Measurements from ENCODE around the gene MUCL3.
"Not testable (repeated sequence)": the region's sequence is repeated elsewhere in the genome, so short reads cannot be mapped to it uniquely, and the experiment has no call there.

The MUCL3 gene

GRCh38 chr6:30979690-30980089 lies 38.9 kb downstream of the MUCL3 start:
- DNase-seq (ENCODE audit: low spot score): no peak

- no peak for DNase-seq (ENCODE audit: low spot score)
These were observed 41.4 kb downstream of the MUCL3 start for GRCh38 chr6:30981942-30982772.

- DNase-seq (ENCODE audit: low spot score): no peak
These were observed 42.7 kb downstream of the MUCL3 start, which contains the start of gene MUC21 for GRCh38 chr6:30983439-30983838. TSS of gene MUC21 (plus strand) at chr6:30983718. CDS start at chr6:30983959, 241 bp downstream.

- no peak for DNase-seq (ENCODE audit: low spot score)
These were observed 44.7 kb downstream of the MUCL3 start for GRCh38 chr6:30985490-30985889.

DNA sequence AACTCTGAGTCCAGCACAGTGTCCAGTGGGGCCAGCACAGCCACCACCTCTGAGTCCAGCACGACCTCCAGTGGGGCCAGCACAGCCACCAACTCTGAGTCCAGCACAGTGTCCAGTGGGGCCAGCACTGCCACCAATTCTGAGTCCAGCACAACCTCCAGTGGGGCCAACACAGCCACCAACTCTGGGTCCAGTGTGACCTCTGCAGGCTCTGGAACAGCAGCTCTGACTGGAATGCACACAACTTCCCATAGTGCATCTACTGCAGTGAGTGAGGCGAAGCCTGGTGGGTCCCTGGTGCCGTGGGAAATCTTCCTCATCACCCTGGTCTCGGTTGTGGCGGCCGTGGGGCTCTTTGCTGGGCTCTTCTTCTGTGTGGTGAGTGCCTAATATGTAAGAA lies 46.5 kb downstream of the MUCL3 start:
- no peak for DNase-seq (ENCODE audit: low spot score)

- no peak for DNase-seq (ENCODE audit: low spot score)
These were observed 47.5 kb downstream of the MUCL3 start for GRCh38 chr6:30988209-30988825.

DNA sequence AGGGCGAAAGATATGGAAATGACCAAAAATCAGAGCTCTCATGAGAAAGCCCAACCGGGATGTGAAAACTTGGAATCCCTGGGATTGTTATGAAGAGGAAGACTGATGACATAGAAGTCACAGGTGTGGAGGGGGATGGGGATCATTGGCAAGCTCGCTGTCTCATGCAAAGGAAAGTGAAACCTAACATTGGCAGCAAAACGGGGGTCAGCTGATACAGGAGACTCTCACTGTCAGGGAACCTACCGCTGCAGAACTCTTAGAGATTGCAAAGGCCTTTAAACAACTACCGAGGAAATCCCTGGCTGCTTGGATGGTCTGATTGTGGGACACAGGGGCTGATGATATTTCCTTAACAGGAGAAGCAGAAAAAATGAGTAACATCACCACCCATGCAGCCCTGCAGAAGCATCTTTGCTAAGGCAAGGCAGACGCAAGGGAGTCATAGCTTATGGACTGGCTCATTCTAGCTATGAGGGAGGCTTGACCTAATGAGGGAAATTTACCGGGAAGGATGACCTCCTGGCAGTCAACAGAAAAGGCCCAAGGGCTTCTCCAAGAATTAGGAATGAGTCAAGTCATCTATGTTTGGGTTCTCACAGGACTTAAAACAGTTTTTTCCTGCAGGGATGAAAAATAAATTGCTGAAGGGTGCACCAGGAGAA lies 49.8 kb downstream of the MUCL3 start:
- no peak for DNase-seq (ENCODE audit: low spot score)

GRCh38 chr6:30991891-30992290 lies 51.1 kb downstream of the MUCL3 start:
- DNase-seq (ENCODE audit: low spot score): no peak

GRCh38 chr6:30997301-30997700 lies 56.5 kb downstream of the MUCL3 start:
- no peak for DNase-seq (ENCODE audit: low spot score)

DNA sequence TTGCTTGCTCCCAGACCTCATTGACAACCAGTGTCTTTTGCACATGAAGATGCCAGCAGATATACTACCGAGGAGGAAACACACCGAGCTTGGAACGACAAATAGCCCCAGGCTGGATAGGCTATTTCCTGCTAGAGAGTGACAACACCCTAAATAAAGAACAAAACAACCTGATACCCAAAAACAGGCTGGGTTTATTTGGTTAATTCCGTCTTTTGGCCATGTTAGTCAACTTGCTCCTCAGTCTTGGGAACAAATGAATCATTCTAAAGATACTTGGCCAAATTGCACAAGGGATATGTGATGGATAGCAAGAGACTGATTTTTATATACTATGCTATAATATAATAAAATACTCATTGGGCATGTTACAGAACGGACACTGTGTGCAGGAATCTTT lies 58.0 kb downstream of the MUCL3 start:
- DNase-seq (ENCODE audit: low spot score): no peak

GRCh38 chr6:31000067-31000860 lies 59.5 kb downstream of the MUCL3 start:
- not testable (repeated sequence) for DNase-seq (ENCODE audit: low spot score)

- no peak for DNase-seq (ENCODE audit: low spot score)
These were observed 60.6 kb downstream of the MUCL3 start for GRCh38 chr6:31001281-31001888.

- no peak for DNase-seq (ENCODE audit: low spot score)
These were observed 61.7 kb downstream of the MUCL3 start for GRCh38 chr6:31002471-31002870.

All from D341Med (cell line).